Mononuclear cell (primary cell): Measurements from ENCODE around the gene FLNB. TPM values are rescaled to one million over a fixed set of nuclear protein-coding genes. Genes with fewer than 3 reads are reported as not detected.

Experiments used
- H3K27me3 ChIP-seq: 2 replicates; pipeline ENCODE4 v1.6.0; 2011; ENCODE audit warnings: low read length, control low read depth; ENCODE audit not compliant: insufficient read depth
- H3K4me1 ChIP-seq: 2 replicates; pipeline ENCODE4 v1.5.1; 2011; ENCODE audit warnings: mild to moderate bottlenecking, low read length, control low read depth; ENCODE audit not compliant: insufficient read depth
- H3K4me3 ChIP-seq: 2 replicates; pipeline ENCODE4 v1.5.1; 2011; ENCODE audit warnings: mild to moderate bottlenecking, low read length, moderate library complexity
- H3K9me3 ChIP-seq: 2 replicates; pipeline ENCODE4 v1.5.1; 2011; ENCODE audit warnings: low read depth, mild to moderate bottlenecking, control low read depth, low read length
- total RNA-seq: library from RNA; depleted of rRNA; stranded (reverse); fragments of >200 nt; gene quantifications from one replicate; pipeline ENCODE4 v1.2.3, GENCODE V29; 2012

Gene FLNB
- total RNA-seq, 1 donor: 29.1 TPM

GRCh38 chr3:58027704-58028317 is 19.6 kb downstream of the FLNB start:
- H3K9me3 ChIP-seq: no peaks in the 10 kb centered on the region
- no peaks in the 10 kb centered on the region for H3K4me1 ChIP-seq
- H3K27me3 ChIP-seq: no peaks in the 10 kb centered on the region
- no peak overlapping the region for H3K4me3 ChIP-seq

- Histone ChIP-seq H3K27me3 (no peaks in the 10 kb centered on the region), H3K4me3 (no peak overlapping the region), H3K4me1 (no peaks in the 10 kb centered on the region), H3K9me3 (no peaks in the 10 kb centered on the region)
Measured at GRCh38 chr3:58028902-58029301, 20.7 kb downstream of the FLNB start.

- Histone ChIP-seq H3K4me1 (peaks cover 7% of the 10 kb centered on the region), H3K4me3 (no peak overlapping the region), H3K9me3 (no peaks in the 10 kb centered on the region), H3K27me3 (no peaks in the 10 kb centered on the region)
Measured at GRCh38 chr3:58029842-58030584, 21.8 kb downstream of the FLNB start.

- Histone ChIP-seq H3K4me3 (no peak overlapping the region), H3K27me3 (no peaks in the 10 kb centered on the region), H3K4me1 (peaks cover 14% of the 10 kb centered on the region), H3K9me3 (no peaks in the 10 kb centered on the region)
Measured at GRCh38 chr3:58032186-58032585, 24.0 kb downstream of the FLNB start.

GRCh38 chr3:58034738-58035523 is 26.7 kb downstream of the FLNB start:
- Histone ChIP-seq H3K4me1 (peaks cover 29% of the 10 kb centered on the region), H3K27me3 (no peaks in the 10 kb centered on the region), H3K9me3 (no peaks in the 10 kb centered on the region), H3K4me3 (no peak overlapping the region)

GRCh38 chr3:58035524-58036255 is 27.5 kb downstream of the FLNB start:
- no peak overlapping the region for H3K4me3 ChIP-seq
- no peaks in the 10 kb centered on the region for H3K27me3 ChIP-seq
- H3K4me1 ChIP-seq: peaks cover 33% of the 10 kb centered on the region
- H3K9me3 ChIP-seq: no peaks in the 10 kb centered on the region

DNA sequence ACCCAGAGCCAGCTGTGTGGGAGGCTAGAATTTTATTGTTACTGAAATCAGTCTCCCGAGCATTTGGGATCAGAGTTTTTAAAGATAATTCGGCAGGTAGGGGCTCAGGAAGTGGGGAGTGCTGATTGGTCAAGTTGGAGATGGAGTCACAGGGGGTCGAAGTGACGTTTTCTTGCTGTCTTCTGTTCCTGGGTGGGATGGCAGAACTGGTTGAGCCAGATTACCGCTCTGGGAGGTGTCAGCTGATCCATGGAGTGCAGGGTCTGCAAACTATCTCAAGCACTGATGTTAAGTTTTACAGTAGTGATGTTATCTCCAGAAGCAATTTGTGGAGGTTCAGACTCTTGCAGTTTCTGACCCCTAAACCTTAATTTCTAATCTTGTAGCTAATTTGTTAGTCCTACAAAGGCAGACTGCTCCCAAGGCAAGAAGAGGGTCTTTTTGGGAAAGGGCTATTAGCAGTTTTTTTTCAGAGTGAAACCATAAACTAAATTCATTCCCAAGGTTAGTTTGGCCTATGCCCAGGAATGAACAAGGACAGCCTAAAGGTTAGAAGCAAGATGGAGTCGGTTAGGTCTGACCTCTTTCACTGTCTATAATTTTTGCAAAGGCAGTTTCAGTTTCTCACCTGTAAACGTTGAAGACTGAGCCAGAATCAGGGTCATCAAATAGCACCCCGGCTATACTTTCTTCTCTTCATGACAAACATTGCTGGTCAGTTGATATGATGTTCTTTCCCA is 28.2 kb downstream of the FLNB start:
- Histone ChIP-seq H3K27me3 (no peaks in the 10 kb centered on the region), H3K9me3 (no peaks in the 10 kb centered on the region), H3K4me1 (peaks cover 40% of the 10 kb centered on the region), H3K4me3 (no peak overlapping the region)

DNA sequence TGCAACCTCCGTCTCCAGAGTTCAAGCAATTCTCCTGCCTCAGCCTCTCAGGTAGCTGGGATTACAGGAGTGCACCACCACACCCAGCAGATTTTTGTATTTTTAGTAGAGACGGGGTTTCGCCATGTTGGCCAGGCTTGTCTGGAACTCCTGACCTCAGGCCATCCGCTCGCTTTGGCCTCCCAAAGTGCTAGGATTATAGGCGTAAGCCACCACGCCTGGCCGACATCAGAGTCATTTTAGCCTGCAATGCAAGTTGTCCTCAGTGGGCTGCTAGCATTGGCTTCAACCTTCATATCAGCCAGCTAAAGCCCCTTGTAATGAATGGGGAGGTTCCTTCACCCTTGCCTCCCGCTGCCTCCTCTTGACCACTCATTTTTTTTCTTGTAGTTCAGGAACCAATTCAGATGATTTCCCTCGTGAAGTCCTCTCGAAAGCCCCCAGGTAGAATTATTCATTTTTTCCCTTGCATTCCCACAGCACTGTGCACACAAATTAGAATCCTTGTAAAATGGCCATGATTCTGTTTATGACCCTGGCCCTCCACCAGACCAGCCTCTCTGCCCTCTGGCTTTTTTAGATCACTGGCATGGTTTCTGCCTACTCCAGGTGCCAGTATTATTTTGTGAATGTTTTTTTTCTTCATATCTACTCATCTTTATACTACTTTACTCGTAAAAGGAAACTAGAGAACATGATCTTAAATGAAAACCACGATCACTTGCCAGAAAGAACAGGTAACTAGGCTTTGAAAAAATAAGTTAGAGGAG is 29.1 kb downstream of the FLNB start:
- no peaks in the 10 kb centered on the region for H3K9me3 ChIP-seq
- no peak overlapping the region for H3K4me3 ChIP-seq
- peaks cover 48% of the 10 kb centered on the region for H3K4me1 ChIP-seq
- no peaks in the 10 kb centered on the region for H3K27me3 ChIP-seq

DNA sequence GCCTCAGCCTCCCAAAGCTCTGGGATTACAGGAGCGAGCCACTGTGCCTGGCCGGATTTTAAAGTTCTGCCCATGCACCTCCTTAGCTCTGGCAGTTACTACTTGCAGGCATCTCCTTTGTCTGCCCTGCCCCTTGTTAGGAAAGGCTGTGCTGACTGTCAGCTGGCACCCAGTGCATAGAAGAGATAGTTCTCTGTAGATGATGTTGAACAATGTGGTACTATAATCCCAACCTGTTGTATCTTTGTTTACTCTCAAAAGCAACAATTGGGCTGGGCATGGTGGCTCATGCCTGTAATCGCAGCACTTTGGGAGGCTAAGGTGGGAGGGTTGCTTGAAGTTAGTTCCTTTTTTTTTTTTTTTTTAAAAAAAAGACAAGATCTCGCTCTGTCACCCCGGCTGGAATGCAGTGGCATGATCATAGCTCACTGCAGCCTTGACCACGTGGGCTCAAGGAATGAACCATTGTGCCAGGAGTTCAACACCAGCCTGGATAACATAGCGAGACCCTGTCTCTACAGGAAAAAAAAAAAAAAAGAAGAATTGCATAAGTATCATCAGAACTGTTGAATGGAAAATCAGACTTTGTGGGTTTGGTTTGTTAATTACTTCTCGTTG is 30.6 kb downstream of the FLNB start:
- H3K9me3 ChIP-seq: no peaks in the 10 kb centered on the region
- H3K27me3 ChIP-seq: no peaks in the 10 kb centered on the region
- peaks cover 49% of the 10 kb centered on the region for H3K4me1 ChIP-seq
- no peak overlapping the region for H3K4me3 ChIP-seq

DNA sequence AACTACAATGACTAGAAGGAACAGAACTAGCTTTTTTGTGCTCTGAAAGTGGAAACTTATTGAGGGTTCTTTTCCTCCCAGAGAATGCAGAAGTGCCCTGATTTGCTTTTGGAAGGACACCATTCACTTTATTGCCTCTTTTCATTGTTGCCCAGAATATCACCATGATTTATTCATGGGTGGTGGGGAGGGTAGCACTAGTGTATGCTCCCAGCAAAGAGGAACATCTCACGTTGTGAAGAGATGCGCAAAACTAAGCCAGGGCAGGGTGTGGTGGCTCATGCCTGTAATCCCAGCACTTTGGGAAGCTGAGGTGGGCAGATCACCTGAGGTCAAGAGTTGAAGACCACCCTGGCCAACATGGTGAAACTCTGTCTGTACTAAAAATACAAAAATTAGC is 31.4 kb downstream of the FLNB start:
- H3K9me3 ChIP-seq: no peaks in the 10 kb centered on the region
- H3K27me3 ChIP-seq: no peaks in the 10 kb centered on the region
- peaks cover 47% of the 10 kb centered on the region for H3K4me1 ChIP-seq
- H3K4me3 ChIP-seq: no peak overlapping the region

GRCh38 chr3:58041182-58041825 is 33.1 kb downstream of the FLNB start:
- no peaks in the 10 kb centered on the region for H3K9me3 ChIP-seq
- no peak overlapping the region for H3K4me3 ChIP-seq
- no peaks in the 10 kb centered on the region for H3K27me3 ChIP-seq
- H3K4me1 ChIP-seq: peaks cover 35% of the 10 kb centered on the region

GRCh38 chr3:58041826-58042324 is 33.7 kb downstream of the FLNB start:
- Histone ChIP-seq H3K4me3 (no peak overlapping the region), H3K27me3 (no peaks in the 10 kb centered on the region), H3K9me3 (no peaks in the 10 kb centered on the region), H3K4me1 (peaks cover 35% of the 10 kb centered on the region)
